ENCODE results near the gene ATL3. TPM values are rescaled to one million over a fixed set of nuclear protein-coding genes. Genes with fewer than 3 reads are reported as not detected.

ATL3 gene
- total and polyA plus RNA-seq, 2 donors (not counting 3 experiments of a cell fraction or from before 2014, with no cell fraction given) = 21.7 to 70.2 TPM

GRCh38 chr11:63574856-63575602, 96.1 kb downstream of the ATL3 start:
- Histone ChIP-seq H3K27me3 (ENCODE audit: control insufficient read depth in 2 of 2, insufficient read depth in 2 of 2, low read length in 2 of 2) (no peaks in the 10 kb centered on the region), H3K9me1 (replicated peaks; ENCODE audit: control insufficient read depth, extremely low read depth, insufficient read depth, low read length) (no peaks in the 10 kb centered on the region), H3K4me2 (ENCODE audit: insufficient read depth, low read length) (no peak overlapping the region), H3K4me3 (replicated peaks in 1 of 3; ENCODE audit: insufficient read depth in 1 of 3, low read depth in 1 of 3, low read length in 3 of 3) (no peak overlapping the region), H2AFZ (ENCODE audit: low read depth, low read length) (no peak overlapping the region), H3K9ac (replicated peaks; ENCODE audit: extremely low read depth, insufficient read depth, low read length) (no peak overlapping the region), H3K27ac (ENCODE audit: insufficient read depth, low read depth, low read length) (no peak overlapping the region), H3K79me2 (ENCODE audit: control insufficient read depth, insufficient read depth, low read length) (no peaks in the 10 kb centered on the region), H3K9me3 (replicated peaks; ENCODE audit: control insufficient read depth, insufficient read depth, low read length) (no peaks in the 10 kb centered on the region), H4K20me1 (replicated peaks; ENCODE audit: control insufficient read depth, extremely low read depth, insufficient read depth, low read length) (no peaks in the 10 kb centered on the region), H3K4me1 (ENCODE audit: control insufficient read depth, extremely low read depth, insufficient read depth, low read length) (no peaks in the 10 kb centered on the region), H3K36me3 (ENCODE audit: control insufficient read depth in 2 of 2, extremely low read depth in 1 of 2, insufficient read depth in 2 of 2, low read length in 2 of 2) (no peaks in the 10 kb centered on the region)
- TF ChIP-seq CTCF (IDR thresholded peaks at IDR 0.05; ENCODE audit: extremely low read depth in 1 of 2, insufficient read depth in 1 of 2, low read depth in 1 of 2, low read length in 2 of 2) = no peak
- TF ChIP-seq FOS (IDR thresholded peaks at IDR 0.05; ENCODE audit: borderline replicate concordance, insufficient read depth, low read length) = no peak
- no peak for TF ChIP-seq MYC (IDR thresholded peaks at IDR 0.05; ENCODE audit: low read depth, low read length)
- ChIA-PET CTCF (no interaction called here), POLR2A (no interaction called here)
- dilution Hi-C loops (cut with MboI; ENCODE audit: extremely low pct_ligation_motif_present, low sequenced_read_pairs) = no loop called here
- BruUV-seq (replicated peaks) = no TSS peak
- no peak for DNase-seq (ENCODE audit: low read depth, low spot score)
- FAIRE-seq = no peak
- intact Hi-C loops (cut with micrococcal nuclease) = no loop called here

Small RNA genes within 50 kb of the gene (small RNA-seq; reads per million reads assigned to genes)
- not detected for gene AP000753.3 (ENCODE audit: insufficient read depth, insufficient read length, low read depth, low replicate concordance)

Other genes with a start within 250 kb of the ATL3 start
- gene PLAAT5, start 180.2 kb downstream of the ATL3 start, total RNA-seq = not detected in 2 replicates
- gene PLAAT5, start 180.2 kb downstream of the ATL3 start, polyA plus RNA-seq = not detected in 2 replicates
- not detected in 2 replicates for gene LGALS12, start 165.3 kb downstream of the ATL3 start, total RNA-seq
- gene LGALS12, start 165.3 kb downstream of the ATL3 start, polyA plus RNA-seq = not detected in 2 replicates
- gene PLAAT4, start 134.6 kb downstream of the ATL3 start, total RNA-seq = 0.95 TPM in 1 of 2 replicates, not detected in the other
- gene PLAAT4, start 134.6 kb downstream of the ATL3 start, polyA plus RNA-seq = 0.88 and 1.7 TPM in 2 replicates
- not detected in 2 replicates for gene PLAAT2, start 108.0 kb downstream of the ATL3 start, total RNA-seq
- 0.40 TPM in 1 of 2 replicates, not detected in the other for gene PLAAT2, start 108.0 kb downstream of the ATL3 start, polyA plus RNA-seq
- 22.8 and 24.2 TPM in 2 replicates for gene PLAAT3, start 56.9 kb downstream of the ATL3 start, total RNA-seq
- 37.0 and 40.2 TPM in 2 replicates for gene PLAAT3, start 56.9 kb downstream of the ATL3 start, polyA plus RNA-seq
- 109 and 112 TPM in 2 replicates for gene RTN3, start 10.1 kb upstream of the ATL3 start, total RNA-seq
- gene RTN3, start 10.1 kb upstream of the ATL3 start, polyA plus RNA-seq = 90.6 and 93.6 TPM in 2 replicates
- gene ZFTA, start 97.4 kb upstream of the ATL3 start, total RNA-seq = 25.2 and 32.0 TPM in 2 replicates
- gene ZFTA, start 97.4 kb upstream of the ATL3 start, polyA plus RNA-seq = 9.9 and 10.5 TPM in 2 replicates
- gene SPINDOC, start 142.1 kb upstream of the ATL3 start, total RNA-seq = 51.5 and 54.5 TPM in 2 replicates
- 29.4 and 33.8 TPM in 2 replicates for gene SPINDOC, start 142.1 kb upstream of the ATL3 start, polyA plus RNA-seq
- 33.4 and 34.7 TPM in 2 replicates for gene MARK2, start 167.7 kb upstream of the ATL3 start, total RNA-seq
- 16.6 and 16.7 TPM in 2 replicates for gene MARK2, start 167.7 kb upstream of the ATL3 start, polyA plus RNA-seq
- gene RCOR2, start 245.8 kb upstream of the ATL3 start, total RNA-seq = 0.13 and 1.7 TPM in 2 replicates
- 0.43 and 0.63 TPM in 2 replicates for gene RCOR2, start 245.8 kb upstream of the ATL3 start, polyA plus RNA-seq

Data from endothelial cell of umbilical vein (primary cell).